ENCODE measurements around the gene SEC61A2.
"Not testable (repeated sequence)": the region's sequence is repeated elsewhere in the genome, so short reads cannot be mapped to it uniquely, and the experiment has no call there.

The SEC61A2 gene

DNA sequence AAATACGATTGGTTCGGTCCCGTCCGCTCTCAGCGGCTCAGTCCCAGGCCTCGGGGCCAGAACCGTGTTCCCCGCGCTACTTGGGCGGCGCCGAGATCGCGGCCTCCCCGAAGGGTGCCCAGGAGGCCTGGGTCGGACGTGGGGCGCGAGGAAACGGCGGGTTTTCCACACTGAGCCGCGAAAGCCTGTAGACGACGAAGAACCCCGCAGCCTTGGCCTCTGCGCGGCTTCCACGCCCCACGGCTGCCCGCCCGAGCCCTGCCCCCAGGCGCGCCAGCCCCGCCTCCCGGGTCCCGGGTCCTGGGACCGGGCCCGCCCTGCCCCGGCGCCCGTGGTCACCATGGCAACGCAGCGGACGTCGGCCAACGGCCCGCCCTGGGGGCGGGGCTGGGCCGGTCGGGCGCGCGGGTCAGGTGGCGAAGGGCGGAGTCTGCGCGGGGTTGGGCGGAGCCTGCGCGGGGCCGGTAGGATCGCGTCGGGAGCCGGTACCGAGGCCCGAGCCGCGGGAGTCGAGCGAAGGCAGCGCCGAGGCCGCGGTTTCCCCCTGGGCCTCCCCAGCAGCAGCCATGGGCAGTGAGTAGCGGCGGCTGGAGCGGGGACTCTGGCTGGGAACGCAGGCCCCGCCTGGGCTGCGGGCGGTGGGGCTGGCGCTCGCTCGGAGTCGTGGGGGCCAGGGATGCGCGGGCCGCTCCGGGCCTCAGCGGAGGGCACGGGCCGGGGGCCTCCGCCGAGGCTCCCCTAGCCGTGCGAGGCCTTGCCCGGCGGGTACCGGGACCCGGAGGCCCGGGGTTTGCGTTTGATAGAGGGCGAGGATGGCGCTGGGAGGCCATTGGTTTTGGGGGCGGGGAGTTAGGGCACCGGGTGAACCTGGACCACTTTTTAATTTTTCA, at the start of gene SEC61A2:
TSS of gene SEC61A2 (plus strand) at position 456 of the 890 bp plus-strand sequence. CDS start at position 567, 111 bp downstream.
- DNase-seq (ENCODE audit: low read depth in 2 of 2) = peak; percentile 92 to 98

DNA sequence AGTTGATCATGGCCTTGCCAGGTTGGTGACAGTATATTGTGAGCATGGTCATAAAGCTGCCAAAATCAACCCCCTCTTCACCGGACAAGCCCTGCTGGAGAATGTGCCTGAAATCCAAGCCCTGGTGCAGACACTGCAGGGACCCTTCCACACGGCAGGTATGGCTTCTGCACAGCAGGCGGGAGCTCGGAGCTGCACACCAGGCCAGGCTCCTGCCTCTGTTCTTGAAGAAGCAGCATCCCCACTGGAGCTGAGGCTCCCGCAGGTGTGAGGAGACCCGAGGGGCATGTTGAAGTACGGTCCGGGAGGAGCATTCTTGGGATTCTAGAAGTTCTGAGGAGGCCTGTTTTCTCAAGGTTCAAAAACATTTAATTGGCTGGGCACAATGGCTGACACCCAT, 48.0 kb upstream of the SEC61A2 start:
- DNase-seq (ENCODE audit: low read depth in 2 of 2) = no peak

DNA sequence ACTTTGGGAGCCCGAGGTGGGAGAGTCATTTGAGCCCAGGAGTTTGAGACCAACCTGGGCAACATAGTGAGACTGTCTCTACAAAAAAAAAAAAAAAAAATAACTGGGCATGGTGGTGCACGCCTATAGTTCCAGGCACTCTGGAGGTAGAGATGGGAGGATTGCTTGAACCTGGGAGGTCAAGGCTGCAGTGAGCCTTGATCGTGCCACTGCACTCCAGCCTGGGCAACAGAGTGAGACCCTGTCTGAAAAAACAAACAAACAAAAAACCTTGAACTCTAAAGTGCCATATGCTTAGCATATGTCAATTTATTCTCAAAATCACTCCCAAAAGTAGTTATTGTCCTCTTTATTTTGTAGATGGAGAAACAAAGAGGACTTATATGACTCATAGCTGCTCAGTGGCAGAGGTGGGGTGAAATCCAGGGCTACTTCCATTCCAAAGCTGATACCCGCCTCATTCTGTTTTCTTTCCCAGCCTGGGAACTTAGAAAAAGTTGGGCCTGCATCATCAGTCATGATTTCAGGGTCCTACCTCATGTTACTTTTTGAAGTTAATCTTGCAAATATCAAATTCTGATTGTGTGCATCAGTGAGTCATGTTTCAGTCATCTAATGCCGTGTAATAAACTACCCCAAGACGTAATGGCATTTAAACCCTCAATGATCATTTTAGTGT, 47.5 kb upstream of the SEC61A2 start:
- DNase-seq (ENCODE audit: low read depth in 2 of 2) = no peak

DNA sequence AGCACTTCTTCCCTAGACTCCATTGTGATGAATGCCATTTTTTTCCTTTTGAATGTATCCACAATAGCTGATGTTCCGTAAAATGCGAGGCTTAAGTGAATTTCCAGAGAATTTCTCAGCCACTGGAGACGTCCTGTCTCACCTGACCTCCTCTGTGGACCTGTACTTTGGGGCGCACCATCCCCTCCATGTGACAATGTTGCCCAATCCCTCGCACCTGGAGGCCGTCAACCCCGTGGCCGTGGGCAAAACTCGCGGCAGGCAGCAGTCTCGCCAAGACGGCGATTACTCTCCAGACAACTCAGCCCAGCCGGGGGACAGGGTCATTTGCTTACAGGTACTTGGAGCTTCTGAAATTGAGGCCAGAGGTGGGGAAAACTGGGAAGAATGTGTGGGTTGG, 40.6 kb upstream of the SEC61A2 start:
- no peak for DNase-seq (ENCODE audit: low read depth in 2 of 2)

DNA sequence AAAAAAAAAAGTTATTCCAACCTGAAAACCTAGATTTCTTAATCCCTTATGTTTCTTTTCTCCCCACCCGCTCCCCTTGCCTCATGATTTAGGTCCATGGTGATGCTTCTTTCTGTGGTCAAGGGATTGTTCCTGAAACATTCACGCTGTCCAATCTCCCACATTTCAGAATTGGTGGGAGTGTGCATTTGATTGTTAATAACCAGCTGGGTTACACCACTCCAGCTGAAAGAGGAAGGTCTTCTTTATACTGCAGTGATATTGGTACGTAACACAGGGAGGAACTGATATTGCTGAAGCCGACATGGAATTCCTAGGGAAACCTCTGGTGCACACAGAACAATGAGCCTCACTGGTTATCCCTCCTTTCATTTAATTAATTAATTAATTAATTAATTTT, 38.1 kb upstream of the SEC61A2 start:
- no peak for DNase-seq (ENCODE audit: low read depth in 2 of 2)

DNA sequence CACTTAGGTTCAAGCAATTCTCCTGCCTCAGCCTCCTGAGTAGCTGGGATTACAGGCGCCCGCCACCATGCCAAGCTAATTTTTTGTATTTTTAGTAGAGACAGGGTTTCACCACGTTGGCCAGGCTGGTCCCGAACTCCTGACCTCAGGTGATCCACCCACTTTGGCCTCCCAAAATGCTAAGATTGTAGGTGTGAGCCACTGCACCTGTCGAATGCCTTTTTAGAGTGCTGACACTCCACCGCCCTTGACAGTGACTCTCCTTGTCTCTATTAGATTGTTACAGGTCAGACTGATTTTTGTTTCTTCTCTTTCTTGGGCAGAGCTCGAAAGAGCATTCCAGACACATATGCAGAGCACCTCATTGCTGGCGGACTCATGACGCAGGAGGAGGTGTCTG, 32.1 kb upstream of the SEC61A2 start:
- DNase-seq (ENCODE audit: low read depth in 2 of 2) = not testable (repeated sequence)

DNA sequence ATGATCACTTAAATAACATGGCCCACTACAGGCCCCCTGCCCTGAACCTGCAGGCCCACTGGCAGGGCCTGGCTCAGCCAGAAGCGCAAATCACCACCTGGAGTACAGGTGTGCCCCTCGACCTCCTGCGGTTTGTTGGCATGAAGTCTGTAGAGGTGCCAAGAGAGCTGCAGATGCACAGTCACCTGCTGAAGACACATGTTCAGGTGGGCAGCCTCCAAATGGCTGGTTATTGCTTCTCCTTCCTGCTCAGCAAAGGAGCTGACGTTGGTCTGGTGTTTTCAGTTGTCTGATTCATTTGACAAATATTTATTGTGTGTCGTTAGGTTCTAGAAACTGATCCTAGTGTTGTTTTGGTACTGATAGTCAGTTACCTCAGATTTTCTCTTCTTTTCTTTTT, 31.7 kb upstream of the SEC61A2 start:
- no peak for DNase-seq (ENCODE audit: low read depth in 2 of 2)

DNA sequence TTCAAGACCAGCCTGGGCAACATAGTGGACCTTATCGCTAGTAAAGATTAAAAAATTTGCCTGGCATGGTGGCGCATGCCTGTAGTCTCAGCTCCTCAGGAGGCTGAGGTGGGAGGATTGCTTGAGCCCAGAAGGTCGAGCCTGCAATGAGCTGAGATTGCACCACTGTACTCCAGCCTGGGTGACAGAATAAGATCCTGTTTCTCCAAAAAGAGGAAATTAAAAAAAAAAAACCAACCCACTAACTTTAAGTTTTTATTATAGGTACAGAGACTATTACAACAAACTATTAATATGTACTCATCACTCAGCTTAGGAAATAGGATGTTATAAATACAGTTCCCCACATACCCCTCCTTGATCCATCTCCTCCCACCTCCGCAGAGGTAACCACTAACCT, 30.5 kb upstream of the SEC61A2 start:
- DNase-seq (ENCODE audit: low read depth in 2 of 2) = no peak

DNA sequence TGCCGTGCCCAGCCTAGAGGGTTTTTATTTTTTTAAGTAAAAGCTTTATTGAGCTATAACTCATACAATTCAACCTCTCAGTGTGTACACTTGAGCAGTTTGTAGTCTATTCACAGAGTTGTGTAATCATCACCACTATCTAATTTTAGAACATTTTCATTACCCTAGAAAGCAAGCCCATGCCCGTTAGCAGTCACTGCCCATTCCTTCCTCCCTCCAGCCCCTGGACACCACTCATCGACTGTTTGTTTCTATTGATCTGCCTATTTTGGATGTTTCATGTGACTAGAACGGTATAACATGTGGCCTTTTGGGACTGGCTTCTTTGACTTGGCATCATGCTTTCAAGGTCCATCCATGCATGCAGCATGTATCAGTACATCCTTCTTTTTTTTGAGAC, 25.7 kb upstream of the SEC61A2 start:
- DNase-seq (ENCODE audit: low read depth in 2 of 2) = no peak

DNA sequence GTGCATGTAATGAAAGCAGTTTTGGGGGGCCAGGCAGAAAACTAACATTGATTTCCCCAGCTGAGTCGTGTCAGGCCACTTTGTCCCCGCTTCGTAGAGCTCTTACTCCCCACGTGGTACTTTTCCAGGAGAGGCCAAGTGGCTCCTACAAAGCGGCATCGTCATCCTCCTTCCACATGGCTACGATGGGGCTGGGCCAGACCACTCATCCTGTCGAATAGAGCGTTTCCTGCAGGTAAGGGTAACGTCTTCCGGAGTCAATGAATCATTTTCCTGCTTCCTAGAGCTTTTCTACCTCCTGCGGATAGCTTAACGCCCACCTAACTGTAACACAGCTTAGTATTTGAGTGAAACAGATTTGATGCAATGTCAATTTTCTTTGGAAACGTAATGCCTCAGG, 21.7 kb upstream of the SEC61A2 start:
- no peak for DNase-seq (ENCODE audit: low read depth in 2 of 2)

DNA sequence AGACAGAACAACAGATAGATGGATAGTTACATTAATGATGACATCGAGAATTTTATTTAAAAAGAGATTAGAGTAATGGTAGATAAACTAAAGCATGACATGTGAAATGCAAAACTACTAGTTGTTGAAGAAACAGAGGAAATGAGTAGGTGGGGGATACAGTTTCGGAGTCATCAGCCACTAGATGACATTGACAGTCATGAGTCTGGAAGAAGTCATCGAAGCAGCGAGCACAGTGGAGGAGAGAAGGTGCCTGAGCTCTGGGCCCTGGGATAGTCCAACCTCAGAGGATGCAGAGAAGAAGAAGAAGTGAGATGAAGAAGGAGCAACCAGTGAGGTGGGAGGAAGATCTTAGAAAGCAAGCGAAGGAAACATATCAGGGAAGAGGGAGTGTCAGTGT, 20.2 kb upstream of the SEC61A2 start:
- no peak for DNase-seq (ENCODE audit: low read depth in 2 of 2)

DNA sequence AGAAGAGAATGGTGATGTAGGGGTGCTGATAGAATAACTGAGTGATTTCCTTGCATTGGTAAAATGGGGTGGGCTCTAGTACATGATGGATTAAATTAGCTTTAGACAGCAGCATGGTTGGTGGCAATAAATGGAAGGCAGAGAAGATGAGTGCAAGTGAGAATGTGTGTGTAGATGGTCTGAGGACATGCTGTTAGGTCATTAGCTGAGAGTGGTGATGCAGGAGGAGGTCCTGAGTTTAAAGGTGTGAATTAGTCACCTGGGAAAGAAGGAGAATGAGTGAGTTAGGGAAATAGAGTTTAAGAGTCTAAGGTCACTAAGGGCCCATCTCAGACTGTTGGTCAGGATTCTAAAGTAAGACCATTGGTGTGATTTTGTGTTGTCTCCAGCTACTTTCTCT, 17.9 kb upstream of the SEC61A2 start:
- no peak for DNase-seq (ENCODE audit: low read depth in 2 of 2)

DNA sequence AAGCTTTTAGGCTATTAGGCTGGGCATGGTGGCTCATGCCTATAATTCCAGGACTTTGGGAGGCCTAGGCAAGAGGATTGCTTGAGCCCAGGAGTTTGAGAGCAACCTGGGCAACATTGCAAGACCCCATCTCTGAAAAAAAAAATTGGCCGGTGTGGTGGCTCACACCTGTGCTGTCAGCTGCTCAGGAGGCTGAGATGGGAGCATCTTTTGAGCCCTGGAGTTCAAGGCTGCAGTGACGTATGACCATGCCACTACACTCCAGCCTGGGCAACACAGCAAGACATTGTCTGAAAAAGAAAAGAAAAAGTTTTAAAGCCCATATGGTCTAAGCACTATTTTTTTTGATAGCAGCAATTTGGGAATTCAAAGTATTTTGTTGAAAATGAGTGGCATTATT, 15.8 kb upstream of the SEC61A2 start:
- DNase-seq (ENCODE audit: low read depth in 2 of 2) = no peak

DNA sequence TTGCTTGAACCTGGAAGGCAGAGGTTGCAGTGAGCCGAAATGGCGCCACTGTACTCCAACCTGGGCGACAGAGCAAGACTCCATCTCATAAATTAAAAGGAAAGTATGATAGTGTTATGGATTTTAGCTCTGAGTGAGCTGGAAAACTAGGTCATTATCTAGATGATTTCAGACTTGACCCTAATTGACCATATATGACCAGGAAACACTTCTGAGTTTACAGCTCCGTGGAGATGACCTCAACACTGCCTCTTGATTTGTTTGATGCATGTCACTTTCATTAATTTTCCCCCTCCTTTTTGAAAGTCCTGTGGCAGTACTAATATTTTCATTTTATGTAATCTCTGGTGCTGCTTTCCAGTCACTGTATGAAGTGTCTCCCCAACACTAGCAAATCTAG, 7.8 kb upstream of the SEC61A2 start:
- no peak for DNase-seq (ENCODE audit: low read depth in 2 of 2)

DNA sequence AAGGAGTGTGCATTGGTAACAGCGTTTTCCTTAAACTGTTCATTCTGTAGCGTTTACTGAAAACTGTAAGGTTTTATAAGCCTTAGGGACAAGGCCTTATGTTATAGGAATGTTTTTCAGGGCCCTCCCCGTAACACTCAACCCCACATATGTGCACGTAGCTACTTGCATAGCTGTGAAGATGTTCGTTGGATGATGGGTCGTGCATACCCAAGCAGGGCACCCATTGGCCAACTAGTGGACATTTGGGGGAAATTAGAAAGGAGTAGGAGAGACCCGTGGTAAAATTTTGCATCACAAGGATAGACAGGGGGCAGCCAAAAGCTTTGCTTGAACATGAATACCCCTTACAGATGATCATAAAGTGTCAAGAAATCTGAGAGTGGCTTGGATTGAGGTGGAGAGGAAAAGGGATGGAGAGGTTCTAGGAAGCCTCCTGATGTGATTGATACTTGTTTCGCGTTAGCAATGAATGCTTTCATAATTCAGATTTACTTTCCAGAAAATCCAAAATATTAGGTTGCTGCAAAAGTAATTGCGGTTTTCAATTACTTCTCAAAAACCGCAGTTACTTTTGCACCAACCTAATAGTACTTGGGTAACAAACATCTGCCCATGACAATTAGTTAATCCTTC, 878 bp downstream of the SEC61A2 start:
- no peak for DNase-seq (ENCODE audit: low read depth in 2 of 2)

DNA sequence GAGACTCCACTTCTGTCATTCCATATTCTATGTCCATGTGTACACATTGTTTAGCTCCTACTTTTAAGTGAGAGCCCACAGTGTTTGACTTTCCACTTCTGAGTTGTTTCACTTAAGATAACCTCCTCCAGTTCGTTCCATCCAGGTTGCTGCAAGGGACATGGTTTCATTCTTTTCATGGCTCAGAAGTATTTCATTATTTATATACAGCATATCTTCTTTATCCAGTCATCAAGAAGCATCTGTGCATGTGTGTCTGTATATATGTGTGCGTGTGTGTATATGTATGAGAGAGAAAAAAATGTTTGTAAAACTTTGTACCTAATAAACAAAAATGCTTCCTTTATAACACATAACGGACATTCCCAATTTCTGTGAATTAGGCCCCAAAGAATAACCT, 6.2 kb downstream of the SEC61A2 start:
- no peak for DNase-seq (ENCODE audit: low read depth in 2 of 2)

DNA sequence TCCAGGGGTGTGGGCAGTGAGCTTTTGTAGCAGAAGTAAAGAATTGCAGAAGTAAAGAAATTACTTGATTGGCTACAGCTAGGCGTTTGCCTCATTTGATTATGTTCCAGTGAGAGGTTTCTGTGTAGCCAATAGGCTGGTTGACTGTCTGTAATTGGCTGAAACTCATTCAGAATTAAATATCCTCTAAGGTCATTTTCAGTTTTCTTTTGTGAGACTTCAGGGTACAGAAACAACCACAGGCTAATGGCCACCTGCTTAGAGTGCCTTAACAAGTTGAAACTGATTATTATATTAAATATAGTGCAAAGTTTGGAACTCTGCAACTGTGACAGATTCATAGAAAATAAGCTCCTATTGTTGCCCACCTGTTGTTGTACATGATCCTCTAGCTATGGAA, 10.6 kb downstream of the SEC61A2 start:
- no peak for DNase-seq (ENCODE audit: low read depth in 2 of 2)

DNA sequence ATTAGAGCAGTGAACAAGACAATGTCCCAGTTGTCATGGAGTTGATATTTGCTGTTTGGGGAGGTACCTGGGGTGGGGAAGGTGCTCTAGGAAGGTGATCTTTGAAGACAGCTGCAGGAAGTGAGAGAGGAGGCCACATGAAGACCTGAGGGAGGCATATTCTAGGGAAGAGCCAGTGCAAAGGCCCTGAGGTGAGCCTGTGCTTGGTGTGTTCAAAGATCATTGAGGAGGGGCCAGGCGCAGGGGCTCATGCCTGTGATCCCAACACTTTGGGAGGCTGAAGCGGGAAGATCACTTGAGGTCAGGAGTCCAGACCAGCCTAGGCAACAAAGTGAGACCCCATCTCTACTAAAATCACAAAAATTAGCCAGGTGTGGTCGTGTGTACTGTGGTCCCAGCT, 15.1 kb downstream of the SEC61A2 start:
- no peak for DNase-seq (ENCODE audit: low read depth in 2 of 2)

DNA sequence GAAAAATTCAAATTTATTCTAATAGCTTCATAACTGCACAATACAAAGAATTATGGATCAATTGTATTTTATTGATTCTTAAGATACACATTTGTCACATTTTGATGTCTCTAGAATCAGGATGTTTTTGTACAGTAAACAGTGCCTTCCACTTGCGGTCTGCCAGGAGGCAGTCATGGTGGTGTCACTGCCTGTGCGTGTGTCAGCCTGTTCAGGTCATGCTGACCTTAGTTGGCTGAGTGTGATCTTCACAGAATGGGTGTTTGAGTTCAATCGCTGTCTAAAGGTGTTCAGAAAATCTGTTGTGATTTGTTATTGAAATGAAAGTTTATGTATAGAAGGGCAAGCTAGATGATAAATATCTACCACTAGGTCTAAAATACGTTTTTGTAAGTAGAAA, 20.7 kb downstream of the SEC61A2 start:
- no peak for DNase-seq (ENCODE audit: low read depth in 2 of 2)

DNA sequence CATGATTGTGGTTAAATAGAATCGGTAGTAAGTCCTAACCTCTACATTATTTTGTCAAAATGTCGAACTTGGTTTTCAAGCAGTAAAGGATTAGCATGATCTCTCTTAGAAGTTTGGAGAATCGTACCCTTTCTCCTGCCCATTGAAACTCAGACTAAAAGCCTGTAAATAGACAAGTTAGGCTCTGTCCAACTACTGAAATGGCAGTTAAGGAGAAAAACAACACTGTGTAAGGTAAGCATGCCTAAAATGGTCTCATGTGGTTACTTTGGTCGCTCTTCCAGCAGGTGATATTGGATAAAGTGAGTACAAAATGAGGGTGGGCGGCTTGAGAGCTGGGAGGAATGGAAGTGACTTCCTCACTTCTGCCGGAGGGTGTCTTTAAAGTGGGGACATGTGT, 25.0 kb downstream of the SEC61A2 start:
- DNase-seq (ENCODE audit: low read depth in 2 of 2) = no peak

DNA sequence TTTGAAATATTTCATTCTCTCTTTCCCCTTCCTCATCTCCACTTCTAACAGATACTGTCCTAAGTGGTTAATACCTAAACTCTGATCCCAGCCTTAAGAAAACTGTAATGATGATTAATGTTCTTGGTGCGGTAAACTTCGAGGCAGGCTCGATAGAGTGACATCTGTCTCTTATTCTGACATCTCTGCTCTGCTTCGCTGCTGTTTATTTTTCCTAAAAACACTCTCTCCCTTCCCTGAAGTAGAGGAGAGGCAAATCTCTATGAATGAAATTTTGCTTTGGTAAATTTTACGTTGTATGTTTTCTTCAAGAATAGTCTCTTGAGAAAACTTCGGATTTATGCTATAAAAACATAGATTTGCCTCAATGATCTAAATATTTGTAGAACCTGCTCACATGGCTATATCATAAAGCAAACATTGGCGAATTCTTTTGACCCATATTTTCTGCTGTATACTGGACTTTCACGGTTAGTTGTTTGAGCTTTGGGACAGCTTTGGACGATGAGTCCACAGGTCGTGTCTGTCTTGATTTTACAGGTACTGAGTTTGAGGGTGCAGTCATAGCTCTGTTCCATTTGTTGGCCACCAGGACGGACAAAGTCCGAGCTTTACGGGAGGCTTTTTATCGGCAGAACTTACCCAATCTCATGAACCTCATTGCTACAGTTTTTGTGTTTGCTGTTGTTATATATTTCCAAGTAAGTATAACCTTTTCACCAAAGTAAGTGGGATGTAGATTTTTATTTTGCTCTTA, 27.1 kb downstream of the SEC61A2 start:
- DNase-seq (ENCODE audit: low read depth in 2 of 2) = no peak

DNA sequence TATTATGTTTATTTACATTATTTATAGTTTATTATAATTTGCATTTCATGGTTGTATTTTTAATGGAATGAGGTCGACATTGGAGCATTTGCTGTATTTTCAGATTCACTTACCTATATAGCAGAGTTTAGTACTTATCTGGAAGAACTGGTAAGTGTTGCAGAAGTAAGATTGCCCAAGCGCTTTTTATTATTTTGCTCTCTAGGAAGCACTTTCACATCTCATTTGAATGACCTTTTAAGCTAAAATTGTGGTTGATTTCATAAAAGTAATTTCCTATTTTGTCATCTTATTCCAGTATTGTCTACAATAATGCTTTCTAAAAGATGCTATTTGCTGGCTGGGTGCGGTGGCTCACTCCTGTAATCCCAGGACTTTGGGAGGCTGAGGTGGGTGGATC, 28.6 kb downstream of the SEC61A2 start:
- no peak for DNase-seq (ENCODE audit: low read depth in 2 of 2)

All from stimulated activated CD4-positive, alpha-beta T cell treated with anti-CD3 and anti-CD28 coated beads, Interleukin-15, amount 100 ng/mL, for 48 hours (primary cell).